GM21367 (cell line): Measurements from ENCODE around the gene CACNA1S.
A peak's percentile ranks its signal among the peaks of the same experiment; 100 is the strongest.

Experiments
- ATAC-seq: cut with Tn5 transposase; IDR thresholded peaks from one replicate; pipeline ENCODE4 v1.9.1; 2021; ENCODE audit not compliant: unreplicated experiment

Gene CACNA1S

DNA sequence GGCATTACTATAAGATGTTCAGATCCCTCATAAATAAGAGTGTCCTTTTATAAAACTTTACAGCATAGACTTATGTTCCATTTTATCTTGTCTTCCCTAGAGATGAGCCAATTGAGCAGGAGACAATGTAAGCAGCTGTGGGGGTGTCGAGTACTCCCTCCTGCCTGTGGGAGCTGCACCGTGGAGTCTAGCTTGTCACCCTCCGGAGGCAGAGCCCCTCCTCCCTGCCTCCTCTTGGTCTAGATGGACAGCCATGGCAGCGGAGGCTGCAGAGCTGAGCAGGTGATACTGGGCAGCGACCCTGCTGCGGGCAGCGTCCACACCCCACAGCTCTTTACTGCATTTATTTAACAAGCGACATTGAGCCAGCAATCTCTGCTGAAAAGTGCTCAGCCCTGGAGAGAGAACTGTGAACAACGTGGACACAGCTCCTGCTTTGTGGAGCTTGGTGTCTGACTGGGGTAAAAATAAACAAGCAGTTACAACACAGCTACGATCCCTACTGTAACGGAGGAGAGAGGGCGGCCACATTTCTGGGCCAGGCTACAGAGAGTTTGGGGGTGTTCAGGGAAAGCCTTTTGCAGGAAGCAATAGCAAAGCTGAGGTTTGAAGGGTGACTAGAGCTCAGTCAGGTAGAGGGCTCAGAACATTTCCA, 75.9 kb downstream of the CACNA1S start:
- no peak for ATAC-seq

DNA sequence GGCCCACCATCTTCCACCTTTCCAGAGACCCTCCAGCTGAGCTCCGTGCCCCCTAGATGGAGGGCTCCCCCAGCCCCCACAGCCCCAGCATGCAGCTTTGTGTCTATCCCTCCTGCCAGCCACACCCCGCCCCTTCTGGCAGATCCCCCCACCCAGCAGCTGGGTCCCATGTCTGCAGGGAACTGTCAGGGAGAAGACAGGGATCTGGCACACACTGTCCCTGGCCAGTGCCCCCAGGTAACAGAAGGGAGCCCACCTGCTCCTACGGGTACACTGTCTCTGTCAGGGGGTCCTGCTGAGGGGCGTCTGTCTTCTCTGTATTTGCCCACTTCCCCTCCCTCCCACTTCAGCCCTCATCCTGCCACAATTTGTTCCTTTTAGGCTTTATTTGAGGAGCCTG, 77.6 kb downstream of the CACNA1S start:
- ATAC-seq = no peak

DNA sequence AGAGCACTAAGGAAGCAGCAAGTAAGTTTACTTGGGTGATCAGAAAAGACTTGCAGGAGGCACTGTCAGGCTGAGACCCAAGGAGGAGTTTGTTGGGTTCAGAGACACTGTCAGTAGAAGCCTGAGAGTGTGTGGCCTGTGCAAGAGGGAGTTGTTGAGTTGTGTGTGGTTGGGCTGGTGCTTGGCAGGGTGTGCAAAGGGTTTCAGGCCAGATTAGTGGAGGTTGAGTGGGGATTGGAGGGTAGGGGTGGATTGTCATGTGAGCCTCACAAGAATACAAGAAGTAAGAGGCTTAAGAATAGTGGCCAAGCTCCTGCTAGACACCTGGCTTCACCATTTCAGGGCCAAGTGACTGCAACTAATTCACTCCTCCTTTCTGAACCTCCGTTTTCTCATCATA, 79.8 kb downstream of the CACNA1S start:
- no peak for ATAC-seq

DNA sequence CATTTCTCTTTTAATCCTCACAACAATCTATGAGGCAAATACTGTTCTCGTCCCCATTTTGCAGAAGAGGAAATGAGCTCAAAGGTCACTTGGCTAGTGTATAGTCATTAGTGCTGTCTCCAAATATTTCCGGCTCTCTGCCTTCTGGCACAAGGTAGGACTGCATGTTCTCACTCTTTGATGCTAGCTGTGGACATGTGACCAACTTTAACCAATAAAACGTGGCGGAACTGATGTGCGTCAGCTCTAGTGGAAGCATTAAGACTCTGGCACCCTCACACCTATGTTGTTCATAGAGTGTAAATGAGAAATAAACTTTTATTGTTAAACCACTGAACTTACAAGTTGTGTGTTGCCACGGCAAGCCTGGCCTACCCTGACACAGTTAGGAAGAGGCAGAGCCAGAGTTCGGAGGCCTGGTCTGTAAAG, 83.8 kb downstream of the CACNA1S start:
- no peak for ATAC-seq

DNA sequence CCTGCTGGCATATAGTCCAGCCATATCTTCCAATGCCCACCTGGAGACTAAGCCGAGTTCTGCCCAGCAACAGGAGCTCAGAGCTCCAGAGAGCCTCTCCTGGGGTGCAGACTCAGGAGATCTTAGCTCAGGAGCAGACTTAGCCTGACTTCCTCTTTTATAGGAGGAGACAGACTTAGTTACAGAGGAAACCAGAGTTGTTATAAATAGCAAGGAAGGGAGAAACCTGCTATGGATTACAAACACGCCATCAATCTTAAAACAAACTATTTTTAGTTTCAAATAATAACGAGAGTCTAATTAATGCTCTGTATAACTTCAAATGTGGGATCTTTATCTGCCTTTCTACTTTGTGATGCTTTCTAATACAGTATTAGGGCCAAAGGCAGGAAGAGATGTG, 85.4 kb downstream of the CACNA1S start:
- ATAC-seq = no peak

DNA sequence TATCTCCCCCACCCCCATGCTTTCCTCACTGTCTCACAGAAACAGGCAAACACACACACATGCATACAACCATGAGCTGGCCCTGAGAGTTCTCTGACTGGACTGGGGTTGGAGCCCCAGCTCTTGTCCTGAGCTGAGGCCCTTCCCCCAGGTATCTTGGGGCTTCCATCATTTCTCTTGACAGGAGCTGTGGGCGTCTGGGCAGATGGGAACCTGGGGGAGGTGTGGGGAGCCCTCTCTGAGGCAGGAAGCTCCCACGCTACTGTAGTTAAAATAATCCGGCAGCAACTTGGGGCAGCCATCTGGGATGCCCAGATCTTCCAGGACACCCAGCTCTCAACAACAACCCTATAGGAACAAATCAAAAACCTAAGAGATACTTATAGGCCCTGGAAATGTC, 86.0 kb downstream of the CACNA1S start:
- no peak for ATAC-seq

DNA sequence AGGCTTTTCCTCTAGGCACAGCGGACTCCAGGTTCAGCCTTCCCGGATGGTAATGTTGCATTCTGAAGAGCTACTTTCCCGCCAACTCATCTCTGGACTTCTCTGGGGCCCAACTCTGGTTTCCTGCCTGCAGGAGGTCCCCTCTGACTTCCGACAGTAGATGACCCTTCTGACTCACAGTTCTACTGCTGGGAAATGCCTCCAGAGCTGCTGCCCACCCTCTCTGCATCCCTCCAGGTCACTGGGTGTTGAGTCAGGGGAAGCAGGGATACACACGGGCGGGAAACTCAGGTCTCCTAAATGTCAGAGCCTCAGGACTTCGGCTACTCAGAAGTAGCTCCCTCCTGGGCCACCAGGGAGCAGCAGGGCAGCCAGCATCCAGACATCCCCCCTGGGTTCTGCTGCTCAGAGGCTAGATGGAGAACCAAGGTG, 86.6 kb downstream of the CACNA1S start:
- no peak for ATAC-seq

DNA sequence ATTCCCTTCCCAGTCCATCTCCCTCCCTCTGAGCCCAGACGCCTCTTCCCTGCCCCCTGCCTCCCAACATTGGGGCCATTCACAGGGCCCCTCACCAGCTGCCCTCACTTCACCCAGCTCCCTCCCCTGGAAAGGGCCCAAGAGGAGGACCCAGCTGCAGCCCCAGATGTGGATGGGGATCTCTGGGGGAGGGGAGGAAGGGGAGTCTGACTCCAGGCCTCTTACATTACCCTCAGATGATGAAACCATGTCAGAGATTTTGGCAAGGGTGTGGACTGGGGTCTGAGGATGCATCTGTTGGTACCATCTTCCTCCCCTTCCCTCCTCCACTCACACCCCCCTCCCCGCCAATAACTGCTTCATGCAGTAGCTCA, 87.6 kb downstream of the CACNA1S start:
- ATAC-seq = no peak

DNA sequence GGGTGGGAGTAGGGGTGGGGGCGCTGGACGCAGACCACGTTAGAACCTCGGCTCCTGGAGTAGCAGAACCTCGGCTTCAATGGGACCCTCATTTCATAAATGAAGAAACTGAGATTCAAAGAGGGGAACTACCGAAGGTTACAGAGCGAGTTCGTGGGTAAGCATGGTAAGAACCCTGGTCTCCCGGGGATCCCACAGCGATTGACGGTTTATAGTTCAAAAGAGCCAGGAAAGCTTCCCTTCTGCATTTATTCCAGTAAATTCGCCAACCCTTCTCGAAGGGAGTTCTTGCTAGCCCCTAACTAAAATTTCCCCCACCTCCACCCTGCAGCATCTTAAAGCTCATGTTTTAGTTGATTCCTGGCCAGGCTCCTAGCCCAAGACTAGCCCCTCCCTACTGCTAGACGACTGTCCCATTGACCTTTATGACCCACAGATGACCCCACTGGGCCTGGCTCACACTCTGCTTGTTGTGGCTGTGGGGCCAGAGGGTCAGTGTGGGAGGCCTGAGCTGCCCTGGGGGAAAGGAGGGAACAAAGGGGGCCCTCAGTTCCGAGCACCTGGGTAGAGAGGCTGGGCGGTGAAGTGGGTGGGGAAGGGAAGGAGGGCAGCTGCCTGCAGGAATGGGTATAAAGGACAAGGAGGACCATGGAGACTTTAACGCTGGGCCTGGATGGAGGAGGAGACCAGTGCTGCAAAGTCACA, 88.2 kb downstream of the CACNA1S start:
- ATAC-seq = no peak

DNA sequence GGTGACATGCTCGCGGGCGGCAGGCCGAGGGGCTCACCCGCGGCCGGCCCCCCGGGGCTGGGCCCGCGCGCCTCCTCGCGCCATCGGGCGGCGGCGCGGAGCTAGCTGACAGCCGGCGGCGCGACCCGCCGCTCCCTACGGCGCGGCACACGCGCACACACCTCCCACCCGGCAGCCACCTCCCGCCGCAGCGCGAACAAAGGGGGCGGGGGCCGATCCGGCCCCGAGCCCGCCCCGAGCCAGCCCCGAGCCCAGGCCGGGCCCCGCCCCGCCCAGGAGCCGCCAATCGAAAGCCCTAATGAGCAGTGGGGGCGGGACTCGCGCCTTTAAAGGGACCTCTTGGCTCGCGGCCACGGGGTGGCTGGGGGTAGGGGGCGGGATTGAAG, 88.7 kb downstream of the CACNA1S start, which contains the start of gene KIF21B:
TSS of gene KIF21B (minus strand) at position 198 of the 386 bp plus-strand sequence. CDS start 331 bp downstream, outside the sequence.
- ATAC-seq = peak; percentile 51

DNA sequence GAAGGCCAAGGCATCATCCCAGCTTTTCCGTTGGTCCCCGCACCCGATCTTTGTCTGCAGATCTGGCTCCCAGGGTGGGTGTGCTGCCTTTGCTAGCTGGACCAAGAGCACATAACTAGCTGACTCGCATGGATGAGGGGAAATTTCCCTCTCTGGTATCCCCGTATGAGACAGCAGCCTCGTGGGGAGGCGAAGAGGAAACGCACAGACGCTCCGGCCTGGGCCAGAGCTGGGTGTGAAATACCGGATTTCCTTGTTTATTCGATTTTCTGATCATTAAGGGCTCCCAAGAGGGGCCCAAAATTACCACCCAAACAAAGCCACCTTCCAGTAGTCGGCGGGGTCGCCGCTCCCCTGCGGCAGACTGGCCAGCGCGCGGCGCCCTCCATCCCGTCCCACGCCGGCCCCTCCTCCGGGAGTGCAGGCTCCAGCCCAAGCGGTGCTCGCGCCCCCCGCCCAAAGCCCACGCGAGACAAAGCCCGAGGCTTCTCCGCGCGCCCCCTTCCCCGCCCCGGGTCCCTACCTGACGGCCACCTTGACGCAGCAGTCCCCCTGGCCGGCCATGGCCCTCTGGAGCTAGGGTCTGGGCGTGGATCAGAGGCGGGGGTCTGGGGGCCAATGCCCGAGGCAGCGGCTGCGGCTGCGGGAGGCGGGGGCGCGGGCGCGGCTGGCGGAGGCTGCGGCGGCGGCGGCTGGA, 89.3 kb downstream of the CACNA1S start:
- ATAC-seq = no peak

DNA sequence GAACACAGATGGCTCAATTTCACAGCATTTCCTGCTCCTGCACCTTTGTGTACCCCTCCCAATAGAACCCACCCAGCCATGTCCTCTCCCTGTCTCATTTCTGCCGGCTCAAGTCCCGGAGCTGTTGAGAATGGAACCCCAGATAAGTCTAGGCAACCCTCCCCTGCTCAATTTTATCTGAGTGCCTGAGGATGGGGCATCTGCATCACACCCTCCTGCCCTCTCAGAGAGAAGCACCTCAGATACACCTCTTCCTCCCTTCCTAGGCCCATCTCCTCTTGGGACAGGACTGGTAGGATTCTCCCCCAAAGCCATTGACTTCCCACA, 89.8 kb downstream of the CACNA1S start:
- no peak for ATAC-seq

DNA sequence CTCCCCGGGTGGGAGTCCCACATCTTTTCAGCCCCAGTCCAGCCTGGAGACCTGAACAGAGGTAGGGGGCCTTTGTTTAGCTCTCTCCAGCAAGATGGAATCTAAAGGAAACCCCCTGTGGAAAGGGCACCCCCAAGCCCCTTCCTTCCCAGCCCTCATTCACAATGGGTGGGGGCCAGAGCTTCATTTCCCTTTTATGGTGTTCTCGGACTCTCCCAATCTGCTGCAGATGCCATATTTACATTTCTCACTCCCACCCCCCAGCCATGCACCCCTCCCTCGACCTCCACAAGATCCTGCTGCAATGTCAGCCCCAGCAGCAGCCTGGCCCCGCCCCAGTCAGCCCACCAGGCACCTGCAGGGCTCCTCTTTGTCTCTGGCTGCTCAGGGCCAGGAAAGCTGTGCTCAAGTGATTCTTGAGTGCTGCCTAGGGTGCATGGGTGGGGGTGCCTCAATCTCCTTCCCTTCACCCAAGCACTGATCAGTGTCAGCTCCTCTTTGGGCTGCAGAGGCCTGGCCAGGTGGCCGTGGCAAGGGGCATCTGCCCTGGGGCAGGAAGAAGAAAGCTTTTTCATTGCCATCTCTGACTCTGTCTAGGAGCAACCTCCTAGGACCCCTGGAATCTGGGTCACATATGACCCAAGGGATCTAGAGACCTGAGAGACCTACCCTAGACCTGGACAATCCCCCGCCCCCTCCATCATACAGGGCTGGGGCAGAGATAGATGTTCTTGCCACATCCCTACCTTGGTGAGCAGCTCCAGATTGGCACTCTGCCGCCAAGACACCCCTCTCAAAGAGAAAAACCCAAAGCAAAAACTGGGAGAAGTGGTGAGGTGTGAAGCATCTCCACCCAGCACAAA, 90.4 kb downstream of the CACNA1S start:
- ATAC-seq = no peak

DNA sequence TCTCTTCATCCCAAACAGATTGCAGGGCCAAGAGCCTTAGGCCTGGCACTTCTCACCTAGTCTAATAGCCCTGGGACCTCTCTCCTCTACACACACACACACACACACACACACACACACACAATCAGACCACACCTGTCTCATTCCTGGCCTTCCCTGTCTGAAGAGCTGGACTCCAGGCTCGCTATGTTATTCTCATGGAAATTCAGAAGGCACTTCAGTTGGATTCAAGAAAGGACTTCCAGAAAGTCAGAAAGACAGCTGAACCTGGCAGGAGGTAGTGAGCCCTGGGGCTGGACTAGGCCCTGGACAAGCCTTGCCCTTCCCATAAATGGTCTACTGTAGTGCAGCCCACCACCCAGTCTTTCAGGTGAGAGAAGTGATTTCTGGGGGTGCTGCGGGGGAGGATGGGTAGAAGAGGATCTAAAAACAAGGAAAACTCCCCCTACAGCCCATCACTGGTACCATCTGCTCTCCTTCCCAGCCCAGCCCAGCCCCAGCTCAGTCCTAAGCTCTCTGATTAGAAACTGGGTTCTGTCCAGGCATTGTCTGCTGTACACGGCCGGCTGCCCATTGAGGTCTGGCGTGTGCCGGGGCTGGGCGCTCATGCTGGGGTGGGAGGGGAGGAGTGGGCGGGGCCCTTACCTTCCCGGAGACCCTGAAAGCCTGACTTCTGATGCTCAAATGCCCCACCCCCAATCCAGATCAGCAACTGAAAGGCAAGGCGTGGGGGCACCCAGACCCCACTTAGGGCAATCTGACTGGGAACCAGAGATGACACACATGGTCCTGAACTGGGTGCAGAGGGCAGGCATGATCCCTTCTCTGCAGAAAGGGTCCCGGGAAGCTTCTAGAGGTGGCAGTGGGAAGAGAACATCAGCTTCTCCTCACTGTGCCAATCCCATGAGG, 91.3 kb downstream of the CACNA1S start:
- ATAC-seq = no peak

DNA sequence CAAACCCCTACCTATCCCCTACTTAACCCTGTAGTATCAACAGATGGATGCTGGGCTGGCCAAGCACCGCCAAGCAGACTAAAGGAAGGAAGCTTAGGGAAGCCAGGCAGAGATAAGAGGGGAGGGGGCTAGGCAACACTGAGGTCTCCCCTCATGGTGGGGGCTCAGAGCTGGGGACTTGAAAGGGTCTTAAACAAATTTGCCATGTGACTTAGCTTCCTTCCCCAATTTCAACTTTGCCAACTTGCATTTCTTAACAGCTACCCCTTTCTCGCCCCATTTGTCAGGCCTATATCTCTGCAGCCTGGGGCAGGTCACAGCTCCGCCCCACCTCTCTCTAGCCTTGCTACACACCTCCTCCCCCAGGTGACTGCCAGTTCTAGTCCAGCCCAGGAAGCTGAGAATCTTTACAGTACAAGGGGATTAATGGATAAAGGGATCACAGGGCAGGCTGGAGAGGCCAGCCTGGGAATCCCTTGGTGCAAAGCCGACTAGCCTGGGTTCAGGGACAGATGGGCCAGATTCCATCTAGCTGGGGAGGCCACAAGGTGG, 92.1 kb downstream of the CACNA1S start:
- no peak for ATAC-seq

DNA sequence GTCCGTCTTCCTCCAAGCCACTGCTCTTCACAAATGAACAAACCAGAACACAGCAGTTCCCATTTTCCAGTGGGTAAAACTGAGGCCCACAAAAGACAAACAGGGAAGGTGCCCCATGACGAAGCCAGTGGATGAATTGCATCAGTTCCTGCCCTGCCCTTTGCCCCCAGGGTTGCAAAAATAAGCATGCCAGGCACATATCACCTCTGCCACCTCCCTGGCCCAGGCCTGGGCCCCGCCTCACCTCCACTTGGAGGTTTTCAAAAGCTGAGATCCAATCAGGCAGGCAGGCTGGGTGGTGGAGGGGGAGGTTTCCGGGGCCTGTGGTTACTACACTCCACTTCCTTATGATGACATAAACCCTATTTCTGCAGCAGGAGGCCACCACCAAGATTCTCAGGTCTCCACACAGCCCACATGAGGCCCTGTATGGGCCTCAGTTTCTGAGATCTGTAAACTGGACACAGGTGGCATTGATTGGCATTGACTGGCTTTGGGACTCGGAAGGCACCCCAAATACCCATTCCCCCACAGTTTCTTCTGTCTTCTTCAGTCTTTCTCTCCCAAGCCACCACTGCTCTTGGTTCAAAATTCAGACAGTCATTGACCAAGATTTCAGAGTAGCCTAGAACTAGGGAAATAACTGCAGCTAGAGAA, 92.8 kb downstream of the CACNA1S start:
- ATAC-seq = peak; percentile 67

DNA sequence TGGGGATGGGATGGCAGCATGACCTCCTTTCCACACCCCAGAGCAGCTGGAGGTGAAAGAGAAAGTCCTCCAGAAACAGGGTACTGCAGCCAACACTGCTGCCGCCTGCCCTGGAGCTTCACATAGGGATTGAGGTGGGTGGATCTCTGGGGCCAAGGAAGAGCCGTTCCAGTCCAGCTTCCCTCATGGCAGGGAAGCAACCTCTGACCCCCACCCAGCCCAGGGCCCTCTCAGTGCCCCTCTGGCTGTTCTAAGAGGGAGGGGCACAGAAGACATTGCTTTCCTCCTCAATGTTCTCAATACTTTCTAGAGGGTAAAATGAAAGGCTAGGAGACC, 94.4 kb downstream of the CACNA1S start:
- no peak for ATAC-seq

DNA sequence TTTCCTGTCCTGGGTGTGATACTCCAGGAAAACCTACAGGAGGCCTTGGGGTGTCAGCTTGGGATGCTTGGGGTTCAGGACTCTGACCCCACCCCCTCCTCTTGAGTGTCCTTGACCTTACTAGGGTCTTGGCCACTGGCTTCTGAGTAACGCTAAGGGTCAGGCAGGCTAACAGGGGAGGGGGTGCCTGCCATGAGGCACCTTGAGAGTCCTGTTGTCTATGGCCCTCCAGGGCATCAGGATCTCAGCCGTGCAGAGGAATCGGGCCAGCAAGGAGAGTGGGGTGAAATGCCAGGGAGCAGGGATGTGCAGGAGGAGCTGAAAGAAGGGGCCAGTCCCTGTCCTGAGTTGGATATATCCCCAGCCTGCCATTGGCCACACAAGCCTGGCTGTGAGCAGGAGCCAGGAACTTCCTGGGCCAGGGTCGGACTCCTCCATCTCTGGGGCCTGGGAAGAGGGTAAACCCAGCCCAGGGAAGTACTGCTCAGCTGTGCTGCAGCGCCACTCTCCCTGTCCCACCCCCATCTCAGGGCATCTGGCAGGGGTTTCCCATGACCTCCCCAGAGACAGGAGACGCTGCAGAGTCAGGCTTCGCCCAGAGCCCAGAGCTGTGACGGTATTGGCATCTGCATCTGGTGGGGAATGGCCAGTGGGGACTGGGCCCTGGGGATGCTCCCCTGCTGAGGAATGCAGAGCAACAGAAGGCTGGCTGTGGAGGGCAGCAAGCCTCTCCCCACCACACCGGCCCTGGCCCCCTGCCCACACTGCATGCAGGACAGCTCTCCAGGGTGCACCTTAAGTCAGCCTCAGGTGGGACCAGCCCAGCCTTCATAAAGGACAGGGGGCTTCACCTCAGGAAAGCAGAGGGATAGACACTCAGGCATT, 95.0 kb downstream of the CACNA1S start:
- ATAC-seq = no peak

DNA sequence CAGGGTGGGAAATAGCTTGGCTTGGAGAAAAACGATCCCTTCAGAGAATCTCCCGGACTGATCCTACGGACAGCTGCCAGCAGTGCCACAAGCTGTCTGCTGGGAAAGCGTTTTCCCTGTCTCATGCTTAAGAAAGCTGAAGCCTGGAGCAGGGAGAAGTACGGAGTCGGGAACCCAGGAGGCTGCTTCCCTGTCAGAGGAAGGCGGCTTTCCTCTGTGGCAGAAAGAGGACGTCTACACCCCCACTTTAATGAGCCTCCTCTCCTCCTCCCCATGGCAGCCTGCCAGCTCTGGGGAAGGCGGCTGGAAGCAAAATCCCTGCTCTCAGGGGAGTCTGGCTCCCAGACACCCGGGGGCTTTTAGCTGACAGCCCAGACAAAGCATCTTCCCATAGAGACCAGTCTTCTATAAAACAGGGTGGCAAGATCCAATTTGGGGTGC, 96.0 kb downstream of the CACNA1S start:
- ATAC-seq = no peak
